HFFc6 (cell line): ENCODE results near the gene TRIM4. TPM values are rescaled to one million over a fixed set of nuclear protein-coding genes. Genes with fewer than 3 reads are reported as not detected.

Experiments
- DNase-seq: peaks from one replicate; pipeline ENCODE4 v3.0.0-alpha.2; 2018
- H3K27ac Mint-ChIP-seq: 2 replicates; pipeline ENCODE4 v1.8.0; 2020; ENCODE audit warnings: mild to moderate bottlenecking, mixed read lengths
- H3K27me3 Mint-ChIP-seq: 2 replicates; pipeline ENCODE4 v1.8.0; 2021; ENCODE audit warnings: mild to moderate bottlenecking, moderate library complexity, mixed read lengths; ENCODE audit not compliant: insufficient read depth
- H3K36me3 Mint-ChIP-seq: 2 replicates; pipeline ENCODE4 v1.8.0; 2021; ENCODE audit warnings: low read depth, mixed read lengths
- H3K4me1 Mint-ChIP-seq: 2 replicates; pipeline ENCODE4 v1.8.0; 2020; ENCODE audit warnings: low read depth, mixed read lengths
- H3K4me3 Mint-ChIP-seq: 2 replicates; pipeline ENCODE4 v1.8.0; 2020; ENCODE audit warnings: mild to moderate bottlenecking, moderate library complexity, mixed read lengths
- H3K9me3 Mint-ChIP-seq: 2 replicates; pipeline ENCODE4 v1.8.0; 2020; ENCODE audit warnings: mild to moderate bottlenecking, mixed read lengths
- total RNA-seq, 6 experiments: library from RNA; stranded (reverse); fragmentation: NEBNext Ultra II Directional; extraction: Animal tissue kit (Norgen Biotek cat#: 25700); gene quantifications; 2 replicates in 1 of 6; 3 replicates in 5 of 6; pipeline ENCODE4 v1.2.3, GENCODE V29; 2021
- TF ChIP-seq, protein P1 (sequence below): fragments of 200-600 bp; sonication (generic); IDR thresholded peaks from 2 replicates; pipeline ENCODE4 v1.5.0; 2021; ENCODE audit warnings: antibody characterized with exemption, mild to moderate bottlenecking

Gene TRIM4
- total RNA-seq, 6 experiments from 2014 or later = 22.0 to 24.6 (median 22.9) TPM

DNA sequence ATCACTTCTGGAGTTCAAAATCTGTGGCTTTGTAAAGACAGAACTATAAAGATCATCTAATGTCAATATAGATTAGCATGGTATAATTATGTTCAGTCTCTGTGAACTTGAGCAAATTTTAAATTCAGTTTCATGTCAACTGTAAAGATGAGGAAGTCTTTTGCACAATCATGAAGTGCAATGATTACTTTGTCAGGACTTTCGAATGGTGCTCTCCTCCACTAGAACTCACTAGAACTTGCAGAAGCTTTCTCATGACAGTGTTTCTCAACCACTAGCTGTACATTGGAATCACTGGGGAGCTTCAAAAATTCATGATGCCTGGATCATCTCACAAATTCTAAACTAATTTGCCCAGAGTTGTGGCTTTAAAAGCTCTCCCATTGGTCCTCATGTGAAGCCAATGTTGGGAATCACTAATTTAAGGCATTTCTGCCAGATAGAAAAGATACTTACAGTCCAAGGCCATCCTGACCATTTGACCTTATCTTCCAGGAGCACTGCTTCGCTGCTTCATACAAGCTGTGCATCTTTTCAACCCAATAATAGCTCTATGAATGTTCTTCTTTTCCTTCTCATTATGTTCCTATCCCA, 55.4 kb downstream of the TRIM4 start:
- H3K27me3 Mint-ChIP-seq = peaks cover 11% of the 10 kb centered on the region
- no peak overlapping the region for H3K27ac Mint-ChIP-seq
- TF ChIP-seq, protein P1, sequence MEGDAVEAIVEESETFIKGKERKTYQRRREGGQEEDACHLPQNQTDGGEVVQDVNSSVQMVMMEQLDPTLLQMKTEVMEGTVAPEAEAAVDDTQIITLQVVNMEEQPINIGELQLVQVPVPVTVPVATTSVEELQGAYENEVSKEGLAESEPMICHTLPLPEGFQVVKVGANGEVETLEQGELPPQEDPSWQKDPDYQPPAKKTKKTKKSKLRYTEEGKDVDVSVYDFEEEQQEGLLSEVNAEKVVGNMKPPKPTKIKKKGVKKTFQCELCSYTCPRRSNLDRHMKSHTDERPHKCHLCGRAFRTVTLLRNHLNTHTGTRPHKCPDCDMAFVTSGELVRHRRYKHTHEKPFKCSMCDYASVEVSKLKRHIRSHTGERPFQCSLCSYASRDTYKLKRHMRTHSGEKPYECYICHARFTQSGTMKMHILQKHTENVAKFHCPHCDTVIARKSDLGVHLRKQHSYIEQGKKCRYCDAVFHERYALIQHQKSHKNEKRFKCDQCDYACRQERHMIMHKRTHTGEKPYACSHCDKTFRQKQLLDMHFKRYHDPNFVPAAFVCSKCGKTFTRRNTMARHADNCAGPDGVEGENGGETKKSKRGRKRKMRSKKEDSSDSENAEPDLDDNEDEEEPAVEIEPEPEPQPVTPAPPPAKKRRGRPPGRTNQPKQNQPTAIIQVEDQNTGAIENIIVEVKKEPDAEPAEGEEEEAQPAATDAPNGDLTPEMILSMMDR = no peak
- H3K36me3 Mint-ChIP-seq = no peaks in the 10 kb centered on the region
- H3K4me1 Mint-ChIP-seq = peaks cover 12% of the 10 kb centered on the region
- H3K4me3 Mint-ChIP-seq = no peak overlapping the region
- peaks cover 5% of the 10 kb centered on the region; the same call in 1 of the 2 replicates for H3K9me3 Mint-ChIP-seq
- DNase-seq = no peak

DNA sequence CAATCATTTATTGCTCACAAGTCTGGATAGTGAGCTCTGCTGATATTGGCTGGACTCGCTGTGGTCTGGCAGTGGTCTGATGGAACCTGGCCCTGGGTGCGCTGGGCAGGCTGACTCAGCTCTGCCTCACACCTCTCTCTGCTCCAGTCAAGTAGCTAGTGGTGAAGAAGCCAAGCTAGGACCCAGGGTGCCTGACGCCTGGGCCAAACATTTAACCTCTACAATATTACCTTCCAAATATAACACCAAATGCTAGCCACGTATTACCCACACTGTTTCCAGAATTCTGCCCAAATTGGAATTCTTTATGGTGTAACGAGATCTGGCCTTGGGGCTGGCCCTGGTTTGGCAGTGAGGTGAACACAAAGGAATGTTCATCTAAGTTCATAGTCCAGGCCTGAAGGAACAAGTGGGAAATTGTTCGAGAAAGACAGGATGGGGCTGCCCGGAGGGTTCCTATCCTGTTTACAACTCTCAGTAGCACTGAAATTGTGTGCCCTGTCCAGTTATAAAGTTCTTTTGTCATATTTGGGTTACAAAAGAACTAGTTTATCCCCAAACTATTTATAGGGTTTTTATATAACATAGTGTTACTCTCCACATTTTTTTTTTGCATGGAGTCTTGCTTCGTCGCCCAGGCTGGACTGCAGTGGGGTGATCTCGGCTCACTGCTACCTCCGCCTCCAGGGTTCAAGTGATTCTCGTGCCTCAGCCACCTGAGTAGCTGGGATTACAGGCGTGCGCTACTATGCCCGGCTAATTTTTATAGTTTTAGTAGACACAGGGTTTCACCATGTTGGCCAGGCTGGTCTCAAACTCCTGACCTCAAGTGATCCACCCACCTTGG, 58.8 kb downstream of the TRIM4 start:
- Mint-ChIP-seq H3K4me3 (no peak overlapping the region), H3K27me3 (peaks cover 12% of the 10 kb centered on the region), H3K4me1 (peaks cover 12% of the 10 kb centered on the region), H3K36me3 (no peaks in the 10 kb centered on the region), H3K9me3 (peaks cover 5% of the 10 kb centered on the region; the same call in 1 of the 2 replicates), H3K27ac (no peak overlapping the region)
- DNase-seq = peak; percentile 46
- TF ChIP-seq, protein P1 = no peak

DNA sequence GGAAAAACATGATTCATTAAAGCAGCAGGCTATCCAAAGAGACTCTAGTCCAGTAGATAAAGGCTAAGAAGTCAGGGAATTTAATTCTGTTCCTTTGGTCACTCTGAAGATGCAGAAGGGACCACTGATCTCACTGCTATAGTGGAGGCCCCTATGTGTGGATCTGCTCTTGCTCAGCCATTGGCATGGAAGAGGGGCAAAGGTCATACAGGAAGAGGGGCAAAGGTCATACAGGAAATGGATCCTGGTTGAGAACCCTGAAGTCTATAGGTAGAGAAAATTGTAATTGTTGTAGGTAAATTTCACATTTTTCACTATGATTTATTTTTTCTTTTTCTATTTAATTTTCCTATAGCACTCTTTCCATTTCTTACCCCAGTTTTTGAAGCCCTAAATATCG, 64.1 kb downstream of the TRIM4 start:
- Mint-ChIP-seq H3K36me3 (no peaks in the 10 kb centered on the region), H3K4me1 (peaks cover 6% of the 10 kb centered on the region), H3K27me3 (peaks cover 17% of the 10 kb centered on the region; the same call in 1 of the 2 replicates), H3K9me3 (no peaks in the 10 kb centered on the region), H3K4me3 (no peak overlapping the region), H3K27ac (no peak overlapping the region)
- TF ChIP-seq, protein P1 = no peak
- no peak for DNase-seq

DNA sequence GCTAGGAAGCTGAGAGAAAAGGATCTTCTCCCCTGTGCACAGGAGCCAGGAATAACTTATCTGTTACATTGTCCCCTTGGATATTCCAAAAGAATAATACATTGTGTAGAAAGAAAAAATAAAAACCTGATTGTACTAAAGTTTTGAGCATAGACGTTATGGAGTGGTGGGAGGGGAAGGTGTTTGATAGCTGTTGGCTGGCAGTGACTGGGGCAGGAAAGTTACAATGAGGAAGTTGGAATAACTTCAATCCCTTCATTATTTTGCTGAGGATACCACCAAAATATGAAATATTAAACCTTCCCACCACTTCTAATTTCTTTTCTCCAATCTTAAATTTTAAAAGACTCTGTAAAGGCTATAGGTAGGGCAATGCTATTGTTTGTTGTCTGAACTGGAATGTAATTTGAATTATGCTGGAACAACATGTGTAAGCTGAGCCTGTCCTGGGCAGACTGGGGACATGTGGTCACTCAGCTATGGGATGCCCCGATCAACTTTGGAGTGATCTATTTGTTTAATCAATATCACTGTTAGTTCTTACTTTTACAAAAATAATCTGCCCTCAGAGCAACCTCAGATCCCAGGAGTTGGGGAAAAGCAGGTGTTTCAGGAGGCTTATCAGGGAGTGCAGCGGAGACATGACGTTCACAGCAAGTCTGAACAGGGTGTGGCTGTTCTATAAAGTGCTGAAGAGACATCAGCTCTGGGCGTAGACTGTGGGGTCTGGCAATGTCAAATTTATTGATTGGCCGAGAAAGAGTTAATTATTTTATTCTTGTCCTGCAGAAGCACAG, 70.7 kb downstream of the TRIM4 start:
- no peaks in the 10 kb centered on the region for H3K9me3 Mint-ChIP-seq
- no peak overlapping the region for H3K27ac Mint-ChIP-seq
- peaks cover 4% of the 10 kb centered on the region; the same call in 1 of the 2 replicates for H3K4me1 Mint-ChIP-seq
- no peak overlapping the region for H3K4me3 Mint-ChIP-seq
- TF ChIP-seq, protein P1 = no peak
- no peak for DNase-seq
- H3K27me3 Mint-ChIP-seq = peaks cover 31% of the 10 kb centered on the region
- H3K36me3 Mint-ChIP-seq = no peaks in the 10 kb centered on the region

DNA sequence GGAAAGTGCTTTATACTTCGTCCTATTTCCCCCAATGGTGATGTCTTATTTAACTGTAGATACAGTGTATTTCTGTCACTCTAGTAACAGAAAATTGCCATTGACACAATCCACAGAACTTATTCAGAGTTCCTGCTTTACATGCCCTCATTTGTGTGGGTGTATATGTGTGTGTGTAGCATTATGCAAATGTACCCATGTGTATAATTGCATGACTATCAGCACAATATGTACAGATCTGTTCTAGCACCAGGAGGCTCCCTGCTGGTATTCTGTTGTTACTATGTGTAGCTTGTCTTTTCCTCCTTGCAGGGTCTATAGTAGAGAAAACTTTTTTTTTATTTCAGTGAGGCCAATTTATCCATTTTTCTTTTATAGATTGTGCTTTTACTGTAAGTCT, 75.0 kb downstream of the TRIM4 start:
- peaks cover 41% of the 10 kb centered on the region for H3K27me3 Mint-ChIP-seq

More for the DNA sequence above, 75.0 kb downstream of the TRIM4 start:
- no peak for DNase-seq
- no peaks in the 10 kb centered on the region for H3K36me3 Mint-ChIP-seq
- TF ChIP-seq, protein P1 = no peak
- no peak overlapping the region for H3K4me3 Mint-ChIP-seq
- H3K27ac Mint-ChIP-seq = no peak overlapping the region
- peaks cover 4% of the 10 kb centered on the region; the same call in 1 of the 2 replicates for H3K4me1 Mint-ChIP-seq
- no peaks in the 10 kb centered on the region for H3K9me3 Mint-ChIP-seq
